OCI-LY1 (cell line): ENCODE measurements around the gene WBP1L.

Experiments used
- H2AFZ ChIP-seq: fragments of 200-600 bp; sonication (generic), shearing (Covaris generic); 2 replicates; pipeline ENCODE4 v1.6.0; 2014; ENCODE audit warnings: antibody characterized with exemption, mild to moderate bottlenecking, low read length
- H3F3A ChIP-seq: fragments of 200-600 bp; sonication (generic), shearing (Covaris generic); 2 replicates; pipeline ENCODE4 v1.6.0; 2014; ENCODE audit warnings: mild to moderate bottlenecking, antibody characterized with exemption, low read length, moderate library complexity; ENCODE audit not compliant: insufficient read depth
- H3K27ac ChIP-seq: fragments of 200-600 bp; sonication (generic); 2 replicates; pipeline ENCODE4 v1.5.1; 2014; ENCODE audit warnings: low read length, mixed run types, mild to moderate bottlenecking, low read depth; ENCODE audit not compliant: poor library complexity, severe bottlenecking
- H3K27me3 ChIP-seq: fragments of 200-600 bp; sonication (generic); 2 replicates; pipeline ENCODE4 v1.6.0; 2014; ENCODE audit warnings: antibody characterized with exemption, mild to moderate bottlenecking, low read length, moderate library complexity; ENCODE audit not compliant: insufficient read depth
- H3K36me3 ChIP-seq: fragments of 200-600 bp; sonication (generic); 2 replicates; pipeline ENCODE4 v1.6.1; 2014; ENCODE audit warnings: mild to moderate bottlenecking, antibody characterized with exemption, low read length, moderate library complexity, mixed read lengths; ENCODE audit not compliant: insufficient read depth
- H3K4me1 ChIP-seq: fragments of 200-600 bp; sonication (generic); 2 replicates; pipeline ENCODE4 v1.5.1; 2014; ENCODE audit warnings: mild to moderate bottlenecking, low read length, moderate library complexity; ENCODE audit not compliant: insufficient read depth, severe bottlenecking
- H3K4me2 ChIP-seq: fragments of 200-600 bp; sonication (generic), shearing (Covaris generic); 2 replicates; pipeline ENCODE4 v1.6.1; 2014; ENCODE audit warnings: low read length
- H3K4me3 ChIP-seq: fragments of 200-600 bp; sonication (generic); 2 replicates; pipeline ENCODE4 v1.5.1; 2014; ENCODE audit warnings: low read length, low read depth, mild to moderate bottlenecking, mixed read lengths; ENCODE audit not compliant: poor library complexity, severe bottlenecking
- H3K79me2 ChIP-seq: fragments of 200-600 bp; shearing (Covaris generic); 2 replicates; pipeline ENCODE4 v1.6.1; 2016; ENCODE audit warnings: mixed run types, low read length, mixed read lengths; ENCODE audit not compliant: insufficient read depth
- H3K9ac ChIP-seq: fragments of 200-600 bp; sonication (generic), shearing (Covaris generic); 2 replicates; pipeline ENCODE4 v1.6.1; 2014; ENCODE audit warnings: mild to moderate bottlenecking, low read length, mixed read lengths
- H3K9me2 ChIP-seq: fragments of 200-600 bp; sonication (generic), shearing (Covaris generic); 2 replicates; pipeline ENCODE4 v1.6.1; 2014; ENCODE audit warnings: low read depth, mild to moderate bottlenecking, low read length, mixed read lengths
- H3K9me3 ChIP-seq: fragments of 200-600 bp; shearing (Covaris generic); 2 replicates; pipeline ENCODE4 v1.6.1; 2014; ENCODE audit warnings: low read length, mixed read lengths
- H4K20me1 ChIP-seq: fragments of 200-600 bp; sonication (generic), shearing (Covaris generic); 2 replicates; pipeline ENCODE4 v1.6.0; 2016; ENCODE audit warnings: mild to moderate bottlenecking, low read length; ENCODE audit not compliant: insufficient read depth
- CTCF ChIP-seq: fragments of 200-600 bp; sonication (generic), shearing (Covaris generic); IDR thresholded peaks from 2 replicates; pipeline ENCODE4 v1.5.1; 2017; ENCODE audit warnings: mild to moderate bottlenecking, antibody characterized with exemption, low read length, moderate library complexity, mixed read lengths
- EZH2 ChIP-seq: fragments of 200-600 bp; sonication (generic), shearing (Covaris generic); IDR thresholded peaks from 2 replicates; pipeline ENCODE4 v1.8.0; 2017; ENCODE audit warnings: borderline replicate concordance, mixed run types, mild to moderate bottlenecking, antibody characterized with exemption, low read length, moderate library complexity, mixed read lengths

WBP1L gene

DNA sequence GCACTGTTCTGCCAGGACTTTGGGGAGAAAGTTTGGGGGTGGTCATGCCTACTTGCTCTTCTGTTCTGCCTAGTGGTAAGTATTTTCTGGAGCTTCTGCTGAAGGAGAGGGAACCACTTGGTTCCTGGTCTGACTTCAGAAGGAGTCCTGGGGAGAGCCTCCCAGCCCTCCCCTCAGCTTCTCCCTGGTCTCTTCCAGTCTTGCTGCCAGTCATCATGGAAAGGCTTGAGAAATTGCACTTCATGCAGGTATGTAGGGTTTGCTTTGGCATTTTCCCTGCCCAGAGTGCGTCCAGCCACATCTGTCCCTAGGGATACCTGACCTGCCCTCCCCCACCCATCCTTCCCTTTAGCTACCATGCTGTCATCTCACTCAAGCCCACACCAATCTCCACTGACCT, 11.1 kb upstream of the WBP1L start:
- H3F3A ChIP-seq: no peaks in the 10 kb centered on the region
- H3K4me2 ChIP-seq: no peak overlapping the region
- TF ChIP-seq CTCF: no peak
- no peak for TF ChIP-seq EZH2
- H3K27ac ChIP-seq: no peak overlapping the region
- H3K4me3 ChIP-seq: no peak overlapping the region
- H3K9me3 ChIP-seq: no peaks in the 10 kb centered on the region
- H3K36me3 ChIP-seq: peaks cover 28% of the 10 kb centered on the region
- no peaks in the 10 kb centered on the region for H4K20me1 ChIP-seq
- H3K27me3 ChIP-seq: no peaks in the 10 kb centered on the region
- no peak overlapping the region for H3K9ac ChIP-seq
- no peak overlapping the region for H2AFZ ChIP-seq
- H3K9me2 ChIP-seq: no peaks in the 10 kb centered on the region
- no peaks in the 10 kb centered on the region for H3K79me2 ChIP-seq
- H3K4me1 ChIP-seq: no peaks in the 10 kb centered on the region

DNA sequence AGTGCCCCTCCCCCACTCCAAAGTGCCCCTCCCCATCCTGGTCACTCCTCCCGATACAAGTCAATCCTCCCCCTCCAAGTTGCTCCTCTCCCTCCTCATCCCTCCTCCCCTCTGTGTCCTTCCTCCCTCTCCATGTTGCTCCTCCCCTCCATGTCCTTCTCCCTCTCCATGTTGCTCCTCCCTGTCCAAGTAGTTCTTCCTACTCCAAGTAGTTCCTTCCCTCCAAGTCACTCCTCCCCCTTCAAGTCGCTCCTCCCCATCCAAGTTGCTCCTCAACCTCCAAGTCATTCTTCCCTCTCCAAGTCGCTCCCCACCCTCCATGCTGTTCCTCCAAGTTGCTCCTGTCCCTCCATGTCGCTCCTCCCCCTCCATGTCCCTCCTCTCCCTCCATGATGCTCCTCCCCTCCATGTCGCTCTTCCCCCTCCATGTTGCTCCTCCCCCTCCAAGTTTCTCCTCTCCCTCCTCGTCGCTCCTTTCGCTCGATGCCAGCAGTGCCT, 8.6 kb upstream of the WBP1L start:
- H3K4me3 ChIP-seq: no peak overlapping the region
- H3K9me2 ChIP-seq: no peaks in the 10 kb centered on the region
- H3K4me1 ChIP-seq: no peaks in the 10 kb centered on the region
- TF ChIP-seq CTCF: no peak
- no peak for TF ChIP-seq EZH2
- no peaks in the 10 kb centered on the region for H3F3A ChIP-seq
- H3K27me3 ChIP-seq: no peaks in the 10 kb centered on the region
- peaks cover 16% of the 10 kb centered on the region for H3K36me3 ChIP-seq
- H3K9me3 ChIP-seq: no peaks in the 10 kb centered on the region
- H3K9ac ChIP-seq: no peak overlapping the region
- no peaks in the 10 kb centered on the region for H4K20me1 ChIP-seq
- no peaks in the 10 kb centered on the region for H3K79me2 ChIP-seq
- no peak overlapping the region for H2AFZ ChIP-seq
- H3K4me2 ChIP-seq: no peak overlapping the region
- H3K27ac ChIP-seq: no peak overlapping the region

GRCh38 chr10:102738692-102739121, 5.0 kb upstream of the WBP1L start:
- Histone ChIP-seq H2AFZ (no peak overlapping the region), H3K4me3 (no peak overlapping the region), H4K20me1 (no peaks in the 10 kb centered on the region), H3K9ac (no peak overlapping the region), H3K9me2 (no peaks in the 10 kb centered on the region), H3K27me3 (no peaks in the 10 kb centered on the region), H3K4me2 (no peak overlapping the region), H3K27ac (no peak overlapping the region), H3K9me3 (no peaks in the 10 kb centered on the region), H3K4me1 (peaks cover 5% of the 10 kb centered on the region), H3F3A (no peaks in the 10 kb centered on the region), H3K79me2 (no peaks in the 10 kb centered on the region), H3K36me3 (peaks cover 1% of the 10 kb centered on the region; the same call in 1 of the 2 replicates)
- no peak for TF ChIP-seq EZH2
- no peak for TF ChIP-seq CTCF
